ACHN (cell line): Measurements from ENCODE around the gene C10orf71.

Experiments
- DNase-seq: peaks from one replicate; pipeline ENCODE4 v3.0.0-alpha.2; 2015
- in situ Hi-C: cut with HindIII; loops from 2 replicates; pipeline ENCODE4 v1.10.0; 2017; ENCODE audit warnings: low sequenced_read_pairs, low pct_ligation_motif_present, low pct_unique_long_range_greater_than_20kb

C10orf71 gene

GRCh38 chr10:49325916-49326783, 27.2 kb downstream of the C10orf71 start:
- in situ Hi-C loops, result no loop called here
- no peak for DNase-seq

- no peak for DNase-seq
- in situ Hi-C loops, result no loop called here
Measured at GRCh38 chr10:49327036-49327813, 28.3 kb downstream of the C10orf71 start.

DNA sequence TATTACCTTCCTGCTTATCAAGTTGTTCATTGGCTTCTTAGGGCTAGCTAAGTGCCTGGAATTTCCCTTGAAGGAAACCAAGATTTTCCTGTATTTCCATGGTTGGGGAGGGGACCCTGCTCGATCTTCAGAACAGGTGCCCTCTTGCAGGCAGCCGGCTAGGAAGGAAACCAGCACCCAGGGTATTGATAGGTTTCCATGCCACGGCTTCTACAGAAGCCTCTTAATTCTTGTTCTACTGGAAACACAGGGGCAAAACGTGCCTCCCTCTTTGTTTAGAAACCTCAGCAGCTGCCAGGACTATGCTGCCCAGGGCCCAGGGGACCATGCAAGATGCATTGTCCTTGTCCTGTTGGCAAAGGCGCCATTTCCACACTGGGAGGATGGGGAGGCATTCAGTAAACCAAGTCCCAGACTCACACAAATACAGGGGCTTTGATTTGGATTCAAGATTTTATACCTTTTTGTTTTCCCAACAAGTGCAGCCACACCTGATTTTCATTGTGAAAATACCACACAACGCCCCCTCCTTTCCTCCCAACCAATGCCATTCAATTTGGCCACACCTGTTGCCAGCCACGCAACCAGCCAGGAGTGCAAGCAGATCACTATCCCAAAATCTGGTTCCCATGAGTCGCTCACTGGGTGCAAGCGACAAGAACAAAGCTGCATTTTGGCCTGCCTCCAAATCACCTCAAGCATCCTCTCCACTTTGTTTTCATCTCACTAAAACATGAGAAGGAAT, 29.6 kb downstream of the C10orf71 start:
- DNase-seq, result no peak
- in situ Hi-C loops, result no loop called here

GRCh38 chr10:49329146-49329505, 30.2 kb downstream of the C10orf71 start:
- no peak for DNase-seq
- in situ Hi-C loops, result no loop called here

- DNase-seq, result no peak
- in situ Hi-C loops, result no loop called here
Measured at GRCh38 chr10:49330127-49330665, 31.2 kb downstream of the C10orf71 start.

GRCh38 chr10:49331431-49331830, 32.5 kb downstream of the C10orf71 start:
- DNase-seq, result no peak
- in situ Hi-C loops, result no loop called here

DNA sequence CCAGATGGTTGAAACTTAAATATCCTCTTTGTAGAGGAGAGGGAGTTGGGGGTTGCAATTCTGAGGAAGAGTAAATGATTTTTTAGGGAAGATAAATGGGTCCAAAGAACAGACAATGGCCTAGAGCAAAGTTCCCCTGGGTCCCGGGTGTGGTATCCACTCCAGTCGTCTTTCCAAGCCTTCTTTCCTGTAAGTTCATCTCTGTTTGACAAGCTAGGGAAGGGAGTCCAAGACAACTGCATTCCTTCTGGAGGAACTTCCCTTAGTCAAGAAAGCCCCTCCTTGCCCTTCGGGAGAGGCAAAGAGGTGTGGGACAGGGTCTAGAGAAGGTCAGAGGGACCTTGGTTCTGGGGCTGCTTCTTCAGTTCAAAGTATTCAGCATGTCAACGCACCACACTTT, 33.4 kb downstream of the C10orf71 start:
- DNase-seq, result no peak
- in situ Hi-C loops, result no loop called here

GRCh38 chr10:49332768-49333167, 33.8 kb downstream of the C10orf71 start:
- no peak for DNase-seq
- in situ Hi-C loops, result no loop called here

DNA sequence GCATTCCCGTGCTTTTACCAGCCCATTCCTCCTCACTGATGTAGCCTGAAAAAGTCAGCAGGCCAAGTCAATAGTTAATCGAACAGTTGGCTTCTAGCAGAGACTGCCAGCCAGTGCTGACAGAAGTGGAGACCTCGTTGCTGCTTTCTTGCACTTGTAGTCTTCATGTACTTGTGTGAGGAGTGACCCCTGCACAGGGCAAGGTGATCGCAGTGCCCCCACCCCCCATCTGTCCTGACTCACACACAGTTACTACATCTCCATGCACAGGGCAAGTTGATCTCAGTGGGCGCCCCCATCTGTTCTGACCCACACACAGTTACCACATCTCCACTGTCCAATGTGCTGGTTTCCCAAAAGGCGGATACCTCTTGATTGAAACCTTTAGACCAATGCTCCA, 34.2 kb downstream of the C10orf71 start:
- no peak for DNase-seq

DNA sequence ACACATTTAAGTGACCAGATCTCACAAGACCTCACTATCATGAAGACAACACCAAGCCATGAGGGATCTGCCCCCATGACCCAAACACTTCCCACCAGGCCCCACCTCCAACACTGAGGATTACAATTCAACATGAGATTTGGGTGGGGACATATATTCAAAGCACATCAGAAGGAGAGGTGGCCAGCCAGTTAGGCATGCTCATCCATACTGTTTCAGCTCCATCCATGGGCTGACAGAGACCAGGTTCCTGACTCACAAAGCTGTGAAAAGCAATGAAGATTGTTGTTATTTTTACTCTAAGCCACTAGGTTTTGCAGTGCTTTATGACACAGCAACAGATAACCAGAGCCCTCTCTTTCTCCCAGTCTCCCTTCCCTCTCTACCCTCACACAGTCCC, 36.0 kb downstream of the C10orf71 start:
- DNase-seq, result no peak
- in situ Hi-C loops, result no loop called here

More for the DNA sequence above, 34.2 kb downstream of the C10orf71 start:
- in situ Hi-C loops, result no loop called here

DNA sequence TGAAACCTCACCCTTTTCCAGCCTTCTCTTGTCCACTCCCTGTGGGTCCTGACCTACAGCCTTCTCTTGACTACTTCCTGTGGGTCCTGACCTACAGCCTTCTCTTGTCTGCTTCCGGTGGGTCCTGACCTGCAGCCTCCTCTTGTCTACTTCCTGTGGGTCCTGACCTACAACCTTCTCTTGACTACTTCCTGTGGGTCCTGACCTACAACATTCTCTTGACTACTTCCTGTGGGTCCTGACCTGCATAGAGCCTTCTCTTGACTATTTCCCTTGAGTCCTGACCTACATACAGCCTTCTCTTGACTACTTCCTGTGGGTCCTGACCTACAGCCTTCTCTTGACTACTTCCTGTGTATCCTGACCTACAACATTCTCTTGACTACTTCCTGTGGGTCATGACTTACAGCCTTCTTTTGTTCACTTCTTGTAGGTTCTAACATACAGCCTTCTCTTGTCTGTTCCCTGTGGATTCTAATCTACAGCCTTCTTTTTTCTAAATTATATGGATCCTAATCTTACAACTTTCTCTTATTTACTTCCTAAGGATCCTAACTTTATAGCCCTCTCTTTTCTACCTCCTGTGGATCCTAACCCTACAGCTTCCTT, 36.5 kb downstream of the C10orf71 start:
- in situ Hi-C loops, result no loop called here
- no peak for DNase-seq

DNA sequence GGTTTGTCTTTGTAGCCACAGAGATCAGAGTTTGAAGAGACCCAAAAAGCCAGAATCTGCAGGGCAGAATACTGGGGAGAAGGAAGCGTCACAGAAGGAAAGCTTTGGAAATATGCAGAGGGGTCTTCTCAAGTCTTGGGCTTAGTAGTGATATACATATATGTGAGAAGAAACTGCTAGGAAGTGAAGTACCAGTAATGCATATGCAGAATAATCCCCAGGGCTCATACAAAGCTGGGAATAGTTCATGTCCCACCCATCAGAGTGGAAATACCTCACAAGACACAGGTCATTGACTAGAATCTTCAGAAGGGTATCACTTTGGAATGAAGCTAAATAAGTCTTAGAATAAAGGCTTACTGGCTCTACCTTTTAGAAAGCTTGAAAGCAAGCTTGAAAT, 39.6 kb downstream of the C10orf71 start:
- in situ Hi-C loops, result no loop called here

DNA sequence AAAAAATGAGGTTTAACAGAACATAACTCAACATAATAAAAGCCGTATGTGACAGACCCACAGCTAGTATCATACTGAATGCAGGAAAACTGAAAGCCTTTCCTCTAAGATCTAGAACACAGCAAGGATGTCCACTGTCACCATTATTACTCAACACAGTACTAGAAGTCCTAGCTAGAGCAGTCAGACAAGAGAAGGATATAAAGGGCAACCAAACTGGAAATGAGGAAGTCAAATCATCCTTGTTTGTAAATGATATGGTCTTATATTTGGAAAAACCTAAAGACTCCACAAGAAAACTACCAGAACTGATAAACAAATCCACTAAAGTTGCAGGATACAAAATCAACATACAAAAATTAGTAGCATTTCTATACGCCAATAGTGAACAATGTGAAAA, 45.9 kb downstream of the C10orf71 start:
- in situ Hi-C loops, result no loop called here
- DNase-seq, result no peak

More for the DNA sequence above, 39.6 kb downstream of the C10orf71 start:
- no peak for DNase-seq

GRCh38 chr10:49347342-49347741, 48.4 kb downstream of the C10orf71 start:
- in situ Hi-C loops, result no loop called here
- no peak for DNase-seq

- no peak for DNase-seq
- in situ Hi-C loops, result no loop called here
Measured at GRCh38 chr10:49347827-49348226, 48.9 kb downstream of the C10orf71 start.

DNA sequence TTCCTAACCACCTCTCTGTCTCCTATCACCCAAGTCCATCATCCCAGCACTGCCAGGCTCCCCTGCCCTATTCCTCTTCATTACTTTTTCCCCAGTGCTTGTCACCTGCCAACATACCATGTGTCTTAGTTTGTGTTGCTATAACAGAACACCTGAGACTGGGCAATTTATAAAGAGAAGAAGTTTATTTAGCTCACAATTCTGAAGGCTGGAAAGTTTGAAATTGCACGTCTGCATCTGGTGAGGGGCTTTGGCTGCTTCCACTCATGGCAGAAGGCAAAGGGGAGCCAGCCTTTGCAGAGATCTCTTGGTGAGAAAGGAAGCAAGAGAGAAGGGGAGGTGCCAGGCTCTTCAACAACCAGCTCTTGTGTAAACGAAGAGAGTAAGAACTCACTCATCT, 49.6 kb downstream of the C10orf71 start:
- in situ Hi-C loops, result no loop called here
- no peak for DNase-seq

DNA sequence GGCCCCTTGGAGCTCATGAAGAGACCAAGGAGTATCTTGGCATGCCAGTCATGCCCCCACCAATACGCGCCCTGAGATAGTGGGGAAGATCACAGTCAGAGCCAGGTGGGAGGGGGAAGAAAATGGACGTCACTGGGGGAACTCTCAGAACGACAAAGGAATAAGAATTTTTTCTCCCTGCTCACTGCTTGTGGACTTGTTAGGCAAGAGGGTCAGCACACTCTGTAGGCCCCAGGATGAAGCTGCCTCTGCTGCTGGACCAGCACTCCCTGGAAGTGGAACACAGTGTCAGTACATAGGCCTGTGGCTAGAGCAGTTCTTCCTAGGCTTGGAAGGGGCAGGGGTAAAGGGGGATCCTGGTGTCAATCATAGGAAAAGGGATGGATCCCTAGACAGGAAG, 50.4 kb downstream of the C10orf71 start:
- in situ Hi-C loops, result no loop called here

DNA sequence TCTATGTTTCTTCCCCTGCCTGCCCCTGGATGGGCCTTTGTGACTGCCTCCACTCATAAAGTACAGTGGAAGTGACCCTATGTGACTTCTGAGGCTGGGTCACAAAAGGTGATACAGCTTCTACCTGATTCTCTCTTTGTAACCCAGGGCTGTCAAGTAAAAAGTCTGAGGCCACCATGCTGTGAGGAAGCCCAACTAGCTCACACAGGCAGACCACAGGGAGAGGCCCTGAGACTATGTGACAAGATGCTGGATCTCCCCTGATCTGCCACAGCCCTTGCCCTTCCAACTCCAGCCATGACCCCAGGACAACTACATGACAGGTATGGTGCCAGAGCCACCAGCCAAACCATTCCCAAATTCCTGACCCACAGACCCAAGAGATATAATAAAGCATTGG, 51.2 kb downstream of the C10orf71 start:
- in situ Hi-C loops, result no loop called here
- no peak for DNase-seq

More for the DNA sequence above, 50.4 kb downstream of the C10orf71 start:
- DNase-seq, result no peak
